Measurements from ENCODE around the gene ZNF70. TPM values are rescaled to one million over a fixed set of nuclear protein-coding genes. Genes with fewer than 3 reads are reported as not detected.

ZNF70 gene
- total and polyA plus RNA-seq, 2 of the 13 experiments (the other 11 are each of a cell fraction or from before 2014, with no cell fraction given) = 0.62 to 3.6 TPM

DNA sequence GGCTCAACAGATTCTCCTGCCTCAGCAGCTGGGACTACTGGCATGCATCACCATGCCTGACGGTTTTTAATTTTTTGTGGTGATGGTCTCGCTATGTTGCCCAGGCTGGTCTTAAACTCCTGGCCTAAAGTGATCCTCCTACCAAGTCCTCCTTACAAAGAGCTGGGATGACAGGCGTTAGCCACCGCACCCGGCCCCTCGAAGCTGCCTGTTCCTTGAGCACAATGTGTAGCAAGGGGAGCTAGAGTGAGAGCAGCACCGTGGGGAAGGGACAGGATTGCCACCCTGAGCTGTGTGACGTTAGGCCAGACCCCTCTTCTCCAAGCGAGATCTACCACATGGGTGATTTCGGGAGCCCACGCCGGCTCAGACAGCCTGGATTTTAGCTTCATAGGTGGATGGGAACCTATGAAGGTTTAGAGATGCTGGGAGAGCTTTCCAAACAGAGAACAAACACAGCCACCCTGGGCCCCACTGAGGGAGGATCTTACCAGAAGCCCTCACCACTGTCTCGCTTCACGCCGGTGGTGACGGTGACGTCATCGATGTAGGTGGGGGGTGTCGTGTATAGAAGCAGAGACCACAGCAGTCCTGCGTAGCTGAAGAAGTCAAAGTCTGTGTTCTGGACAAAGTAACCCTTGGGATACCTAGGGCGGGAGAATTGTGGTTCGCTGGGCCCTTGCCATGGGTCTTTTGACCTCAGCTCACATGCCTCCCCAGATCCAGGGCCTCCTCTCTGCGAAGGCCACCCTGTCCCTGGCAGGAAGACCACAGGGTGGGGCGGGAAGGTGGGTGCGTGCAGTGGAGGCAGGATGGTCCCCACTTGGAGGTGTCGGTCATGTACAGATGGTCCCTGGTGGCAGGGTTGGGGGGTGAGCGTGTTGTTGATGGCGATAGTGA is 37.0 kb downstream of the ZNF70 start:
- peaks cover 5 to 36% of the 10 kb centered on the region in 2 experiments; a peak in 4 of 5 replicates for H3K36me3 ChIP-seq (replicated peaks in 1 of 2; ENCODE audit: control insufficient read depth in 1 of 2, insufficient read depth in 2 of 2, low read length in 2 of 2)
- H3K9ac ChIP-seq (ENCODE audit: insufficient read depth, low read depth, low read length) = no peak overlapping the region
- 90% methylated on average over 26 of the region's 28 CpGs for WGBS (ENCODE audit: low lambda C conversion rate)
- DNase-seq (ENCODE audit: low spot score) (no peak), ATAC-seq (no peak), FAIRE-seq (no peak)
- intact Hi-C loops (cut with micrococcal nuclease; ENCODE audit: unreplicated experiment) = no loop called here
- H3K4me2 ChIP-seq (ENCODE audit: low read depth, low read length) = no peak overlapping the region
- H3K27ac ChIP-seq (ENCODE audit: extremely low read length, insufficient read depth, low read length) = no peak overlapping the region
- H3K4me1 ChIP-seq (ENCODE audit: insufficient read depth, low read length) = peaks cover 24% of the 10 kb centered on the region
- no peaks in the 10 kb centered on the region for H4K20me1 ChIP-seq (ENCODE audit: insufficient read depth, low read length)
- in situ Hi-C loops (cut with HindIII; ENCODE audit: extremely low pct_ligation_motif_present, low pct_unique_long_range_greater_than_20kb) = no loop called here
- TF ChIP-seq, protein P1, sequence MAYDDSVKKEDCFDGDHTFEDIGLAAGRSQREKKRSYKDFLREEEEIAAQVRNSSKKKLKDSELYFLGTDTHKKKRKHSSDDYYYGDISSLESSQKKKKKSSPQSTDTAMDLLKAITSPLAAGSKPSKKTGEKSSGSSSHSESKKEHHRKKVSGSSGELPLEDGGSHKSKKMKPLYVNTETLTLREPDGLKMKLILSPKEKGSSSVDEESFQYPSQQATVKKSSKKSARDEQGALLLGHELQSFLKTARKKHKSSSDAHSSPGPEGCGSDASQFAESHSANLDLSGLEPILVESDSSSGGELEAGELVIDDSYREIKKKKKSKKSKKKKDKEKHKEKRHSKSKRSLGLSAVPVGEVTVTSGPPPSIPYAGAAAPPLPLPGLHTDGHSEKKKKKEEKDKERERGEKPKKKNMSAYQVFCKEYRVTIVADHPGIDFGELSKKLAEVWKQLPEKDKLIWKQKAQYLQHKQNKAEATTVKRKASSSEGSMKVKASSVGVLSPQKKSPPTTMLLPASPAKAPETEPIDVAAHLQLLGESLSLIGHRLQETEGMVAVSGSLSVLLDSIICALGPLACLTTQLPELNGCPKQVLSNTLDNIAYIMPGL (CRISPR knock-in tag; IDR thresholded peaks at IDR 0.05; ENCODE audit: borderline replicate concordance in 1 of 2, low read depth in 1 of 2) = no peak
- no peak for TF ChIP-seq BRCA1 (CRISPR knock-in tag; IDR thresholded peaks at IDR 0.05)
- TF ChIP-seq DR1 (CRISPR knock-in tag; IDR thresholded peaks at IDR 0.05) = no peak
- no peak for TF ChIP-seq FOXK1 (CRISPR knock-in tag; IDR thresholded peaks at IDR 0.05; ENCODE audit: borderline replicate concordance, low read depth)
- TF ChIP-seq ZNF629 (CRISPR knock-in tag; conservative IDR thresholded peaks at IDR 0.05) = no peak
- no peak for TF ChIP-seq GFI1 (CRISPR knock-in tag; IDR thresholded peaks at IDR 0.05; ENCODE audit: borderline replicate concordance)
- no TSS peak for BruUV-seq (replicated peaks)
- no peaks in the 10 kb centered on the region for H3K9me3 ChIP-seq (ENCODE audit: low read length)
- CTCF ChIA-PET (ENCODE audit: low intra/inter-chr PET ratio, low total read pairs) = no interaction called here
- H2AFZ ChIP-seq (ENCODE audit: low read length) = no peak overlapping the region
- H3K79me2 ChIP-seq (ENCODE audit: insufficient read depth, low read length) = peaks cover 6% of the 10 kb centered on the region
- no peak overlapping the region for H3K4me3 ChIP-seq (replicated peaks in 1 of 3; ENCODE audit: insufficient read depth in 1 of 3, low read depth in 2 of 3, low read length in 3 of 3)
- H3K27me3 ChIP-seq (ENCODE audit: control insufficient read depth in 1 of 2, insufficient read depth in 2 of 2, low read length in 2 of 2) = no peaks in the 10 kb centered on the region
- POLR2A ChIA-PET = no interaction called here
